ENCODE results near the gene DIAPH1.

Gene DIAPH1

DNA sequence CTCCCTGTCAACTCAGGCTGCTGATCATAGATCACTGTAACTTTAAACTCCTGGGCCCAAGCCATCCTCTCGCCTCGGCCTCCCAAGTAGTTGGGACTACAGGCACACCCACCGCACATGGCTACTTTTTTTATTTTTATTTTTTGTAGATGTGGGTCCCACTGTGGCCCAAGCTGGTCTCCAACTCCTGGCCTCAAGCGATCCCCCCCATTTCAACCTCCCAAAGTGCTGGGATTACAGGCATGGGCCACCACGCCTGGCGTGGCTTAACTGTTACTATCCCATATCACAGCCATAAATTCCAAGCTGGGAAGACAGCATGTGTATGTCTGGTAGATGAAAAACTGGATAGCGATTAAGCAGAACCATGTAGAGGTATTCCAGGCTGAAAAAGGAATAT is 16.8 kb upstream of the DIAPH1 start:
- ChIA-PET POLR2A (interaction anchor here (0.9 to 2.7 kb wide), 11 partner anchors 10 to 333 kb away, joined by 3 to 42 read pairs (median 9); partner anchors contain the start of genes DELE1, DIAPH1, FCHSD1 and RNF14), CTCF (interaction anchor here (0.6 to 12.5 kb wide), 6 partner anchors 16 to 71 kb away, joined by 3 to 125 read pairs (median 8); partner anchors contain the start of gene DIAPH1)
- Histone ChIP-seq H3K36me3 (ENCODE audit: control insufficient read depth in 2 of 2, insufficient read depth in 1 of 2, low read length in 2 of 2) (peaks cover 29 to 39% of the 10 kb centered on the region in 2 experiments), H3K4me1 (ENCODE audit: control insufficient read depth, insufficient read depth, low read length) (peaks cover 6% of the 10 kb centered on the region), H3K9me3 (ENCODE audit: control insufficient read depth, insufficient read depth, low read depth, low read length) (no peaks in the 10 kb centered on the region), H3K4me3 (ENCODE audit: low read depth, low read length) (peak overlapping the region; percentile 97), H3K27ac (ENCODE audit: extremely low read depth, low read depth, low read length) (no peak overlapping the region)
- TF ChIP-seq GLIS1 (tag by site-specific recombination; IDR thresholded peaks at IDR 0.05) (peak; percentile 50; the same call in 1 of the 2 replicates), ZNF600 (tag by site-specific recombination; IDR thresholded peaks at IDR 0.05) (no peak)
- TF ChIP-seq, protein P1, sequence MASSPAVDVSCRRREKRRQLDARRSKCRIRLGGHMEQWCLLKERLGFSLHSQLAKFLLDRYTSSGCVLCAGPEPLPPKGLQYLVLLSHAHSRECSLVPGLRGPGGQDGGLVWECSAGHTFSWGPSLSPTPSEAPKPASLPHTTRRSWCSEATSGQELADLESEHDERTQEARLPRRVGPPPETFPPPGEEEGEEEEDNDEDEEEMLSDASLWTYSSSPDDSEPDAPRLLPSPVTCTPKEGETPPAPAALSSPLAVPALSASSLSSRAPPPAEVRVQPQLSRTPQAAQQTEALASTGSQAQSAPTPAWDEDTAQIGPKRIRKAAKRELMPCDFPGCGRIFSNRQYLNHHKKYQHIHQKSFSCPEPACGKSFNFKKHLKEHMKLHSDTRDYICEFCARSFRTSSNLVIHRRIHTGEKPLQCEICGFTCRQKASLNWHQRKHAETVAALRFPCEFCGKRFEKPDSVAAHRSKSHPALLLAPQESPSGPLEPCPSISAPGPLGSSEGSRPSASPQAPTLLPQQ (tag by site-specific recombination; IDR thresholded peaks at IDR 0.05): peak; percentile 34; the same call in 1 of the 2 replicates

DNA sequence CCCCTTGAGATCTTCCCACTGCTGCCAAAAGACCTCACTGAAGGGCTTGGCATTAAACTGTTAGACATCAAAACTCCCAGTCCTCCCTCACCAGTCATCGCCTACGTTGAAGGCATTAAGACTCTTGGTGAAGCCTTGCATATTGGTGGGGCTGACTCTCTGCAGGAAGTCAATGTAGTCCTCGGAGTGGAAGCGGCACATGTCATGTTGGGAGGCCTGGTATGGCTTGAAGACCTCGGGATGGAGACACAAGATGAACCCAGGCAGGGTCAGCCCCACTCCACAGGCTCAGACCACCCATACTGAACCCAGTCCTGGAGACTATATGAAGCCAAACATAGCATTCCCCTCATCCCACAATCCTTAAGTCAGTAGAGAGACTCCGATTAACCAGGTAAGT is 15.9 kb upstream of the DIAPH1 start:
- Histone ChIP-seq H3K4me1 (ENCODE audit: control insufficient read depth, insufficient read depth, low read length) (peaks cover 6% of the 10 kb centered on the region), H3K27ac (ENCODE audit: extremely low read depth, low read depth, low read length) (no peak overlapping the region), H3K9me3 (ENCODE audit: control insufficient read depth, insufficient read depth, low read depth, low read length) (no peaks in the 10 kb centered on the region), H3K4me3 (ENCODE audit: low read depth, low read length) (no peak overlapping the region), H3K36me3 (ENCODE audit: control insufficient read depth in 2 of 2, insufficient read depth in 1 of 2, low read length in 2 of 2) (peaks cover 30 to 44% of the 10 kb centered on the region in 2 experiments)
- TF ChIP-seq, protein P2, sequence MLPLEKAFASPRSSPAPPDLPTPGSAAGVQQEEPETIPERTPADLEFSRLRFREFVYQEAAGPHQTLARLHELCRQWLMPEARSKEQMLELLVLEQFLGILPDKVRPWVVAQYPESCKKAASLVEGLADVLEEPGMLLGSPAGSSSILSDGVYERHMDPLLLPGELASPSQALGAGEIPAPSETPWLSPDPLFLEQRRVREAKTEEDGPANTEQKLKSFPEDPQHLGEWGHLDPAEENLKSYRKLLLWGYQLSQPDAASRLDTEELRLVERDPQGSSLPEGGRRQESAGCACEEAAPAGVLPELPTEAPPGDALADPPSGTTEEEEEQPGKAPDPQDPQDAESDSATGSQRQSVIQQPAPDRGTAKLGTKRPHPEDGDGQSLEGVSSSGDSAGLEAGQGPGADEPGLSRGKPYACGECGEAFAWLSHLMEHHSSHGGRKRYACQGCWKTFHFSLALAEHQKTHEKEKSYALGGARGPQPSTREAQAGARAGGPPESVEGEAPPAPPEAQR (tag by site-specific recombination; IDR thresholded peaks at IDR 0.05): no peak
- no peak for TF ChIP-seq ZNF354C (tag by site-specific recombination; IDR thresholded peaks at IDR 0.05; ENCODE audit: borderline replicate concordance, low read depth)
- no peak for TF ChIP-seq ZBTB8A (tag by site-specific recombination; IDR thresholded peaks at IDR 0.05)
- no peak for TF ChIP-seq HOXD13 (CRISPR knock-in tag; IDR thresholded peaks at IDR 0.05; ENCODE audit: borderline replicate concordance)
- TF ChIP-seq ZNF140 (tag by site-specific recombination; IDR thresholded peaks at IDR 0.05): no peak
- TF ChIP-seq, protein P3, sequence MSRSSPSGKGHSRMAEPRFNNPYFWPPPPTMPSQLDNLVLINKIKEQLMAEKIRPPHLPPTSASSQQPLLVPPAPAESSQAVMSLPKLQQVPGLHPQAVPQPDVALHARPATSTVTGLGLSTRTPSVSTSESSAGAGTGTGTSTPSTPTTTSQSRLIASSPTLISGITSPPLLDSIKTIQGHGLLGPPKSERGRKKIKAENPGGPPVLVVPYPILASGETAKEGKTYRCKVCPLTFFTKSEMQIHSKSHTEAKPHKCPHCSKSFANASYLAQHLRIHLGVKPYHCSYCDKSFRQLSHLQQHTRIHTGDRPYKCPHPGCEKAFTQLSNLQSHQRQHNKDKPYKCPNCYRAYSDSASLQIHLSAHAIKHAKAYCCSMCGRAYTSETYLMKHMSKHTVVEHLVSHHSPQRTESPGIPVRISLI (tag by site-specific recombination; IDR thresholded peaks at IDR 0.05): no peak
- ChIA-PET CTCF (interaction anchor here (0.6 to 12.5 kb wide), 6 partner anchors 15 to 923 kb away, joined by 3 to 125 read pairs (median 4); partner anchors contain the start of gene DIAPH1), POLR2A (interaction anchor here (1.4 kb wide), 1 partner anchor 16 kb away, joined by 4 read pairs; the partner anchor contains the start of gene DIAPH1)

DNA sequence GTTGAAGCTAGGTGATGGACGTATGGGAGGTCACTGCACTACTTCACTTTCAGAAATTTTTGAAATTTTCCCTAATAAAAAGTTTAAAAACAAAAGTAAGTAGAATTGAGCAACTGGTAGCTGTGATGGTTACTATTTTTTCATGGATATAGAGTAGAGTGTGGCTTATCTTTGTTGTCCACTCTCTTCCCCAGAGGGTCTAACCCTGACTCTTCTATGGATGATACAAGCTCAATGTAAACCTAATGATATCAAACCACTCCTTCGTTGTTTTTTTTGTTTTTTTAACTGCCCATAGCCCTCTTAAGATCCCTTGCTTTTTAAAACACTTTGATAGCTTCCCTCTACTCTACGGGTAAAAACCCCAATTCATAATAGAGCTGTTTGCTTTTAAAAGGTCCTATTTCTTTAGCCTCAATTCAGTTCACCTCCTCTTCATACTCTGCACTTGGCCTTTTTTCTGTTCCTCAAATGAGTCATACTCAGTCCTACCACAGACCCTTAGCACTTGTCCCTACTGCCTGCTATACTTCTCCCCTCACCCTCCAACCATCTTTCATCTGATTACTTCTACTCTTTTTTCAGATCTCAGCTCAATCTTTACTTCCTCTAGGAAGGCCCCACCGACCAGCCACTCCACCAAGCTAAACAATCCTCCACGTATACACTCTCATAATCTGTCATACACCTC is 15.2 kb upstream of the DIAPH1 start:
- no peak overlapping the region for H3K4me3 ChIP-seq (ENCODE audit: low read depth, low read length)
- no peak overlapping the region for H3K27ac ChIP-seq (ENCODE audit: extremely low read depth, low read depth, low read length)
- CTCF ChIA-PET: interaction anchor here (0.7 to 12.5 kb wide), 6 partner anchors 14 to 122 kb away, joined by 3 to 125 read pairs (median 4); partner anchors contain the start of gene DIAPH1
- H3K36me3 ChIP-seq (ENCODE audit: control insufficient read depth in 2 of 2, insufficient read depth in 1 of 2, low read length in 2 of 2): peaks cover 31 to 47% of the 10 kb centered on the region in 2 experiments
- TF ChIP-seq ZNF623 (tag by site-specific recombination; IDR thresholded peaks at IDR 0.05) (peak; percentile 36; the same call in 1 of the 2 replicates), ZNF560 (tag by site-specific recombination; IDR thresholded peaks at IDR 0.05; ENCODE audit: borderline replicate concordance) (no peak)
- peaks cover 6% of the 10 kb centered on the region for H3K4me1 ChIP-seq (ENCODE audit: control insufficient read depth, insufficient read depth, low read length)
- POLR2A ChIA-PET: interaction anchor here (0.7 to 1.4 kb wide), 4 partner anchors 9 to 42 kb away, joined by 4 to 7 read pairs (median 4); partner anchors contain the start of gene DIAPH1
- H3K9me3 ChIP-seq (ENCODE audit: control insufficient read depth, insufficient read depth, low read depth, low read length): no peaks in the 10 kb centered on the region

DNA sequence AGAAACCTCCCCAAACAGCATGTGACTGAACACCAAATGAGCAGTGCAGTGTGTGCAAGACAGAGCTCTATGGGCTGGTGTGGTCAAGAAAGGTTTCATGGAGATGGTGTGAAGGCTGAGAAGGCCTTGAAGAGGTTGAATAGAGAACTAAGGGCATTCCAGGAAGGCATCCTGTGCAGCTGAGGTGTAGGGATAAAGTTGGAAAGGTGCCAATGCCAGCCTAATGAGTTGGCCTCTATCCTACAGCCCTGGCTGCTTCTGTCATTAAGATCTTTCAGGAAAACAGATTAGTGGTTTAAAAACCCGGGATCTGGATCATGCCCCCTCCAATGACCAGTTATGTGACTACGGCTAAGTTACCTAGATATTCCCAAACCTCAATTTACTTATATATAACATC is 13.8 kb upstream of the DIAPH1 start:
- TF ChIP-seq, protein P3 (tag by site-specific recombination; IDR thresholded peaks at IDR 0.05): no peak
- no peak for TF ChIP-seq SP7 (tag by site-specific recombination; IDR thresholded peaks at IDR 0.05)
- TF ChIP-seq SP2 (tag by site-specific recombination; IDR thresholded peaks at IDR 0.05): no peak
- no peak for TF ChIP-seq ZNF510 (tag by site-specific recombination; IDR thresholded peaks at IDR 0.05; ENCODE audit: insufficient replicate concordance)
- no peak for TF ChIP-seq ZNF544 (tag by site-specific recombination; IDR thresholded peaks at IDR 0.05)
- 0 out of 2 replicates have a peak, but pooled peaks have one; percentile 21 for TF ChIP-seq ZBTB8A (tag by site-specific recombination; IDR thresholded peaks at IDR 0.05)
- Histone ChIP-seq H3K36me3 (ENCODE audit: control insufficient read depth in 2 of 2, insufficient read depth in 1 of 2, low read length in 2 of 2) (peaks cover 35 to 57% of the 10 kb centered on the region in 2 experiments), H3K4me1 (ENCODE audit: control insufficient read depth, insufficient read depth, low read length) (peaks cover 6% of the 10 kb centered on the region), H3K4me3 (ENCODE audit: low read depth, low read length) (no peak overlapping the region), H3K9me3 (ENCODE audit: control insufficient read depth, insufficient read depth, low read depth, low read length) (no peaks in the 10 kb centered on the region), H3K27ac (ENCODE audit: extremely low read depth, low read depth, low read length) (no peak overlapping the region)
- ChIA-PET POLR2A (no interaction called here), CTCF (interaction anchor here (0.6 to 12.5 kb wide), 6 partner anchors 13 to 69 kb away, joined by 3 to 125 read pairs (median 5); partner anchors contain the start of gene DIAPH1)
